Sigmoid colon (tissue), 7 donors: Measurements from ENCODE around the gene MRTFB. TPM values are rescaled to one million over a fixed set of nuclear protein-coding genes. Genes with fewer than 3 reads are reported as not detected.

ENCODE experiments used
- DNase-seq: peaks from one replicate; pipeline ENCODE4 v3.0.0-alpha.2; 2019
- H3K27ac ChIP-seq, 4 donors: fragments of 200-600 bp; sonication (generic); one replicate each; pipeline ENCODE4 v1.5.1; 2016 to 2019; ENCODE audit warnings: mild to moderate bottlenecking in 1 of 4
- H3K27me3 ChIP-seq, 3 donors: fragments of 200-600 bp; sonication (generic); one replicate each; pipeline ENCODE4 v1.5.1; 2019; ENCODE audit warnings: mild to moderate bottlenecking in 1 of 3
- H3K36me3 ChIP-seq, 4 donors: fragments of 200-600 bp; sonication (generic); one replicate each; pipeline ENCODE4 v1.5.1; 2016 to 2019
- H3K4me1 ChIP-seq, 4 donors: fragments of 200-600 bp; sonication (generic); one replicate each; pipeline ENCODE4 v1.5.1; 2017 to 2019
- H3K4me3 ChIP-seq, 4 donors: fragments of 200-600 bp; sonication (generic); one replicate each; pipeline ENCODE4 v1.5.1; 2017 to 2019; ENCODE audit warnings: mild to moderate bottlenecking in 2 of 4, moderate library complexity in 1 of 4
- H3K9me3 ChIP-seq, 4 donors: fragments of 200-600 bp in 3 of 4; sonication (generic) in 3 of 4; one replicate each; pipeline versions ENCODE4 v1.5.1 to v1.6.1; 2013 to 2019
- EP300 ChIP-seq, 4 donors: sonication (generic); formaldehyde crosslinking; IDR thresholded peaks; one replicate each; pipeline ENCODE4 v1.6.1; 2017; ENCODE audit warnings: antibody characterized with exemption in 4 of 4
- POLR2A ChIP-seq, 2 donors: fragments of 450-650 bp; IDR thresholded peaks; one replicate each; pipeline ENCODE4 v1.6.1; 2016; ENCODE audit warnings: antibody characterized with exemption in 2 of 2, mild to moderate bottlenecking in 2 of 2, moderate library complexity in 2 of 2
- POLR2AphosphoS5 ChIP-seq, 4 donors: sonication (generic); formaldehyde crosslinking; IDR thresholded peaks; one replicate each; pipeline ENCODE4 v1.6.1; 2017; ENCODE audit warnings: antibody characterized with exemption in 4 of 4
- WGBS, 2 donors: extraction: QIAGEN DNeasy Blood & Tissue Kit; methylation state at CpG; one replicate each; pipeline ENCODE4 v1.1.7; 2013; 5-methylcytosine and 5-hydroxymethylcytosine counted together
- intact Hi-C: fragments of 100-400 bp; cut with DNase I; formaldehyde crosslinking; loops from one replicate; pipeline ENCODE4 v1.15.1; 2023
- polyA plus RNA-seq, 3 donors: library from polyadenylated mRNA; stranded (reverse); fragments of 200-250 nt; gene quantifications; one replicate each; pipeline ENCODE4 v1.2.3, GENCODE V29; 2013
- total RNA-seq, 4 donors: library from RNA; depleted of rRNA; stranded (reverse); fragments of >200 nt; gene quantifications; one replicate each; pipeline ENCODE4 v1.1.0, GENCODE V29; 2016
- TF ChIP-seq, protein P1 (sequence below), 4 experiments: fragments of 450-650 bp in 3 of 4; fragments of 200-600 bp in 1 of 4; IDR thresholded peaks; one replicate each; pipeline ENCODE4 v1.5.1; 2016 to 2019; ENCODE audit warnings: antibody characterized with exemption in 4 of 4, mild to moderate bottlenecking in 3 of 4, moderate library complexity in 2 of 4
- donor health status: healthy with polysubstance abuse.
- donor health status: Bipolar disorder and iron deficiency.
- donor health status: healthy.

The MRTFB gene
- total and polyA plus RNA-seq, 7 donors, result 4.6 to 44.6 (median 23.2) TPM

- H3K27me3 ChIP-seq, result no peaks in the 10 kb centered on the region
- intact Hi-C loops, result loop anchor here (2.0 kb wide), 1 partner anchor 55 kb away; no protein-coding TSS in a partner anchor
- H3K4me3 ChIP-seq, result no peak overlapping the region
- peak overlapping the region; percentile 76 to 92 (median 91) for H3K27ac ChIP-seq
- H3K9me3 ChIP-seq, result no peaks in the 10 kb centered on the region
- no peaks in the 10 kb centered on the region for H3K36me3 ChIP-seq
- peaks cover 0 to 78% (median 66%) of the 10 kb centered on the region in 4 donors for H3K4me1 ChIP-seq
- no peak for DNase-seq
- WGBS, 2 donors, result 84 to 85% methylated on average over 23 of the region's 23 CpGs
- no peak for TF ChIP-seq EP300 (IDR thresholded peaks at IDR 0.05)
- TF ChIP-seq, protein P1, sequence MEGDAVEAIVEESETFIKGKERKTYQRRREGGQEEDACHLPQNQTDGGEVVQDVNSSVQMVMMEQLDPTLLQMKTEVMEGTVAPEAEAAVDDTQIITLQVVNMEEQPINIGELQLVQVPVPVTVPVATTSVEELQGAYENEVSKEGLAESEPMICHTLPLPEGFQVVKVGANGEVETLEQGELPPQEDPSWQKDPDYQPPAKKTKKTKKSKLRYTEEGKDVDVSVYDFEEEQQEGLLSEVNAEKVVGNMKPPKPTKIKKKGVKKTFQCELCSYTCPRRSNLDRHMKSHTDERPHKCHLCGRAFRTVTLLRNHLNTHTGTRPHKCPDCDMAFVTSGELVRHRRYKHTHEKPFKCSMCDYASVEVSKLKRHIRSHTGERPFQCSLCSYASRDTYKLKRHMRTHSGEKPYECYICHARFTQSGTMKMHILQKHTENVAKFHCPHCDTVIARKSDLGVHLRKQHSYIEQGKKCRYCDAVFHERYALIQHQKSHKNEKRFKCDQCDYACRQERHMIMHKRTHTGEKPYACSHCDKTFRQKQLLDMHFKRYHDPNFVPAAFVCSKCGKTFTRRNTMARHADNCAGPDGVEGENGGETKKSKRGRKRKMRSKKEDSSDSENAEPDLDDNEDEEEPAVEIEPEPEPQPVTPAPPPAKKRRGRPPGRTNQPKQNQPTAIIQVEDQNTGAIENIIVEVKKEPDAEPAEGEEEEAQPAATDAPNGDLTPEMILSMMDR (IDR thresholded peaks at IDR 0.05), result no peak
- TF ChIP-seq POLR2AphosphoS5 (IDR thresholded peaks at IDR 0.05), result peak in 1 of 4 donors; percentile 5
Observed at GRCh38 chr16:14307527-14308367, 236.6 kb downstream of the MRTFB start.

DNA sequence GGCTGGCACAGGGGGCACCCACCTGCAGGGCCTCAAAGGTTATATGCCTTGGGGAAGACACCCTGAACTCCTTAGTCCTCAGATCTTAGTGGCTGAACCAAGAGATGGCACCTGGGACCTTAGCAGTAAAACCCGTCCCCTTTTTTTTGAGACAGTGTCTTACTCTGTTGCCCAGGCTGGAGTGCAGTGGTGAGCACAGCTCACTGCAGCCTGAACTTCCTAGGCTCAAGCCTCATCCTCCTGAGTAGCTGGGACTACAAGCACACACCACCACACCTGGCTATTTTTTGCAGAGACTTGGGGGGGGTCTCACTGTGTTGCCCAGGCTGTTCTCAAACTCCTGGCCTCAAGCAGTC is 237.2 kb downstream of the MRTFB start:
- H3K27ac ChIP-seq, result peak overlapping the region; percentile 76 to 92 (median 91)
- no peak for DNase-seq
- peaks cover 0 to 78% (median 66%) of the 10 kb centered on the region in 4 donors for H3K4me1 ChIP-seq
- intact Hi-C loops, result loop anchor here (2.0 kb wide), 1 partner anchor 54 kb away; no protein-coding TSS in a partner anchor
- H3K4me3 ChIP-seq, result no peak overlapping the region
- TF ChIP-seq, protein P1 (IDR thresholded peaks at IDR 0.05), result no peak
- TF ChIP-seq POLR2AphosphoS5 (IDR thresholded peaks at IDR 0.05) (no peak), POLR2A (IDR thresholded peaks at IDR 0.05) (no peak), EP300 (IDR thresholded peaks at IDR 0.05) (no peak)
- no peaks in the 10 kb centered on the region for H3K27me3 ChIP-seq
- H3K36me3 ChIP-seq, result no peaks in the 10 kb centered on the region
- 95 to 98% methylated on average over 1 of the region's 1 CpG for WGBS, 2 donors
- H3K9me3 ChIP-seq, result no peaks in the 10 kb centered on the region

GRCh38 chr16:14309001-14309886 is 238.1 kb downstream of the MRTFB start:
- intact Hi-C loops, result loop anchor here (2.0 kb wide), 1 partner anchor 54 kb away; no protein-coding TSS in a partner anchor
- Histone ChIP-seq H3K9me3 (no peaks in the 10 kb centered on the region), H3K4me3 (peak overlapping the region in 2 of 4 donors; percentile 3 to 5), H3K27ac (peak overlapping the region; percentile 52 to 92 (median 83)), H3K4me1 (peaks cover 0 to 80% (median 72%) of the 10 kb centered on the region in 4 donors), H3K36me3 (no peaks in the 10 kb centered on the region), H3K27me3 (no peaks in the 10 kb centered on the region)
- no peak for TF ChIP-seq EP300 (IDR thresholded peaks at IDR 0.05)
- TF ChIP-seq, protein P1 (IDR thresholded peaks at IDR 0.05), result peak in 1 of 4 experiments; percentile 25
- no peak for TF ChIP-seq POLR2A (IDR thresholded peaks at IDR 0.05)
- no peak for DNase-seq
- 44 to 70% methylated on average over 26 of the region's 26 CpGs for WGBS, 2 donors

DNA sequence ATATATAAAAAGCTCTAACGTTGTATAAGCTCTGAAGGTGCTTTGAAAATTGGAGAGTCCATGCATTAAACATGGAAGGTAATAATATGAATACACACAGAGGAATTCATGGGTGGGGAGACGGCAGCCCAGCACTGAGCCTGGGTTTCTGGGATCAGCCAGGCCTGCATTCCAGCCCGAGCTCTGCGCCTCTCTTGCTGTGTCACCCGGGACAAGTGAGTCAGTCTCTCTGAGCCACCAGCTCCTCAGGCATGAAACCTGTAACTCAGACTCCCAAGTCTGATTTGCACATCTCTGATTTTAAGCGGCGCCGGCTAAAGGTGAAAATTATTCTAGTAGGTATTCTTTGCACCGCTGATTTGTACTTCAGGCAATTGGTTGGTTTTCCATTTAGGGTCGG is 238.8 kb downstream of the MRTFB start:
- intact Hi-C loops, result loop anchor here (2.0 kb wide), 1 partner anchor 53 kb away; no protein-coding TSS in a partner anchor
- DNase-seq, result no peak

More for the DNA sequence above, 238.8 kb downstream of the MRTFB start:
- H3K9me3 ChIP-seq, result no peaks in the 10 kb centered on the region
- H3K27ac ChIP-seq, result peak overlapping the region; percentile 52 to 92 (median 83)
- H3K4me1 ChIP-seq, result peaks cover 0 to 80% (median 71%) of the 10 kb centered on the region in 4 donors
- TF ChIP-seq POLR2AphosphoS5 (IDR thresholded peaks at IDR 0.05), result no peak
- TF ChIP-seq, protein P1 (IDR thresholded peaks at IDR 0.05), result no peak
- no peak for TF ChIP-seq POLR2A (IDR thresholded peaks at IDR 0.05)
- TF ChIP-seq EP300 (IDR thresholded peaks at IDR 0.05), result no peak
- WGBS, 2 donors, result 77 to 88% methylated on average over 10 of the region's 10 CpGs
- H3K36me3 ChIP-seq, result no peaks in the 10 kb centered on the region
- H3K4me3 ChIP-seq, result no peak overlapping the region
- no peaks in the 10 kb centered on the region for H3K27me3 ChIP-seq
